Right lobe of liver (tissue), 6 donors: ENCODE data around the gene NHLRC4. TPM values are rescaled to one million over a fixed set of nuclear protein-coding genes. Genes with fewer than 3 reads are reported as not detected.

Experiments
- ATAC-seq, 4 donors: fragments of 200-7000 bp; cut with Tn5 transposase; one replicate each; pipeline ENCODE4 v1.9.1; 2020; ENCODE audit warnings: mild to moderate bottlenecking in 4 of 4, moderate library complexity in 4 of 4
- DNase-seq, 3 donors: peaks; one replicate each; pipeline ENCODE4 v3.0.0-alpha.2; 2020
- H3K27ac ChIP-seq, 3 donors: fragments of 200-600 bp; one replicate each; pipeline ENCODE4 v1.8.0; 2022
- H3K27me3 ChIP-seq, 2 donors: fragments of 200-600 bp; one replicate each; pipeline ENCODE4 v1.8.0; 2022
- H3K36me3 ChIP-seq, 4 donors: fragments of 200-600 bp; sonication (generic) in 1 of 4; one replicate each; pipeline versions ENCODE4 v1.5.1 to v1.8.0; 2017 to 2022; ENCODE audit warnings: control low read depth in 1 of 4
- H3K4me1 ChIP-seq, 4 donors: fragments of 200-600 bp; sonication (generic) in 1 of 4; one replicate each; pipeline versions ENCODE4 v1.5.1 to v1.8.0; 2017 to 2022; ENCODE audit warnings: control low read depth in 1 of 4
- H3K4me3 ChIP-seq, 3 donors: fragments of 200-600 bp; one replicate each; pipeline ENCODE4 v1.8.0; 2022
- H3K9me3 ChIP-seq, 4 donors: fragments of 200-600 bp; sonication (generic) in 1 of 4; one replicate each; pipeline versions ENCODE4 v1.5.1 to v1.8.0; 2017 to 2022; ENCODE audit warnings: control low read depth in 1 of 4
- POLR2A ChIP-seq: fragments of 450-650 bp; IDR thresholded peaks from one replicate; pipeline ENCODE4 v1.6.1; 2017; ENCODE audit warnings: antibody characterized with exemption, mild to moderate bottlenecking
- WGBS: methylation state at CpG from one replicate; pipeline ENCODE4 v1.1.6; 2018; ENCODE audit warnings: low coverage, low lambda C conversion rate; ENCODE audit not compliant: insufficient coverage; ENCODE audit errors: missing lambda C conversion rate; 5-methylcytosine and 5-hydroxymethylcytosine counted together
- intact Hi-C, 2 donors: fragments of 100-400 bp; cut with DNase I; formaldehyde crosslinking; loops; one replicate each; pipeline versions ENCODE4 v1.11.2 to v1.14.1; 2022
- total RNA-seq, 6 experiments: library from RNA; depleted of rRNA in 2 of 6; stranded (reverse); fragments of >200 nt in 2 of 6; fragmentation: NEBNext Ultra II Directional in 3 of 6; extraction: Animal tissue kit (Norgen Biotek cat#: 25700) in 3 of 6; gene quantifications; one replicate each; pipeline versions ENCODE4 v1.1.0 to v1.2.4, GENCODE V29; 2016 to 2023
- TF ChIP-seq, protein P1 (sequence below), 4 donors: fragments of 200-600 bp in 3 of 4; fragments of 450-650 bp in 1 of 4; IDR thresholded peaks; one replicate each; pipeline versions ENCODE4 v1.5.1 to v1.8.0; 2016 to 2022; ENCODE audit warnings: antibody characterized with exemption in 4 of 4, mild to moderate bottlenecking in 2 of 4
- donor health status: DM: no; HTN: yes; CAD: no.
- donor health status: DM: no; HTN: no; CAD: no.
- donor health status: DM: no; HTN: no; CAD: no.
- donor health status: DM: no; HTN: yes; CAD: no.
- donor health status: DM: no; HTN: yes; CAD: no.

Gene NHLRC4
- total RNA-seq, 6 experiments from 2014 or later = 0.12 to 0.33 (median 0.28) TPM; not detected in 1

DNA sequence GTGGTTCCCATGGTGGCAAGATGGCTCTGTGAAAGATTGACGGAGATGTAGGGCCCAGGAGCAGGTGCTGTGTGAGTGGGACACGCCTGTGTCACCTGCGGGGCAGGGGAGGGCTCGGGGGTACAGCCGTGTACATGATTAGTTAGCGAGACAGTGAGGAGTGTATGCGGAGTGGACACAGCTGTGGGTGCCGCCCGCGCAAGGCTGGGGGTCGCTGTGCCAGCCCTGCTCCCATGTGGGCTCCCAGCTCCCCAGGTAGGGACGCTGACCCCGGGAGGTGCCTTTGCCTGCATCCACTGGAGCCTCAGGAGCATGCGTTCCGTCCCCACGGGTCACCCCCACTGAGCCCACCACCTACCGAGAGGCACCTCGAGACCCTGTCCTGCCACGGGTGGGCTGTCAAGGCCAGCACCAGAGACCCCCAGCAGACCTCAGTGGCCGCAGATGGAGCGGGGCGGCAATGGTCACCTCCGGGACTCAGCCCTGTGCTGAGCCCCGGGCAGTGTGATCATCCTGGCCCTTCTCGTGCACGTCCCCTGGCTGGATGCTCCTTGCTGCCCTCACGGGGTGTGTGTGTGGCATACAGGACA lies 31.9 kb upstream of the NHLRC4 start:
- Histone ChIP-seq H3K9me3 (no peaks in the 10 kb centered on the region), H3K4me1 (peaks cover 0 to 32% (median 11%) of the 10 kb centered on the region in 4 donors), H3K27me3 (no peaks in the 10 kb centered on the region), H3K36me3 (no peaks in the 10 kb centered on the region), H3K4me3 (peak overlapping the region in 1 of 3 donors; percentile 57), H3K27ac (no peak overlapping the region)
- TF ChIP-seq, protein P1, sequence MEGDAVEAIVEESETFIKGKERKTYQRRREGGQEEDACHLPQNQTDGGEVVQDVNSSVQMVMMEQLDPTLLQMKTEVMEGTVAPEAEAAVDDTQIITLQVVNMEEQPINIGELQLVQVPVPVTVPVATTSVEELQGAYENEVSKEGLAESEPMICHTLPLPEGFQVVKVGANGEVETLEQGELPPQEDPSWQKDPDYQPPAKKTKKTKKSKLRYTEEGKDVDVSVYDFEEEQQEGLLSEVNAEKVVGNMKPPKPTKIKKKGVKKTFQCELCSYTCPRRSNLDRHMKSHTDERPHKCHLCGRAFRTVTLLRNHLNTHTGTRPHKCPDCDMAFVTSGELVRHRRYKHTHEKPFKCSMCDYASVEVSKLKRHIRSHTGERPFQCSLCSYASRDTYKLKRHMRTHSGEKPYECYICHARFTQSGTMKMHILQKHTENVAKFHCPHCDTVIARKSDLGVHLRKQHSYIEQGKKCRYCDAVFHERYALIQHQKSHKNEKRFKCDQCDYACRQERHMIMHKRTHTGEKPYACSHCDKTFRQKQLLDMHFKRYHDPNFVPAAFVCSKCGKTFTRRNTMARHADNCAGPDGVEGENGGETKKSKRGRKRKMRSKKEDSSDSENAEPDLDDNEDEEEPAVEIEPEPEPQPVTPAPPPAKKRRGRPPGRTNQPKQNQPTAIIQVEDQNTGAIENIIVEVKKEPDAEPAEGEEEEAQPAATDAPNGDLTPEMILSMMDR (IDR thresholded peaks at IDR 0.05) = peak in 1 of 4 donors; percentile 17
- no peak for TF ChIP-seq POLR2A
- intact Hi-C loops = no loop called here
- DNase-seq (no peak), ATAC-seq (peak; percentile 42 to 59 (median 54))
- WGBS = 50% methylated on average over 1 of the region's 27 CpGs

DNA sequence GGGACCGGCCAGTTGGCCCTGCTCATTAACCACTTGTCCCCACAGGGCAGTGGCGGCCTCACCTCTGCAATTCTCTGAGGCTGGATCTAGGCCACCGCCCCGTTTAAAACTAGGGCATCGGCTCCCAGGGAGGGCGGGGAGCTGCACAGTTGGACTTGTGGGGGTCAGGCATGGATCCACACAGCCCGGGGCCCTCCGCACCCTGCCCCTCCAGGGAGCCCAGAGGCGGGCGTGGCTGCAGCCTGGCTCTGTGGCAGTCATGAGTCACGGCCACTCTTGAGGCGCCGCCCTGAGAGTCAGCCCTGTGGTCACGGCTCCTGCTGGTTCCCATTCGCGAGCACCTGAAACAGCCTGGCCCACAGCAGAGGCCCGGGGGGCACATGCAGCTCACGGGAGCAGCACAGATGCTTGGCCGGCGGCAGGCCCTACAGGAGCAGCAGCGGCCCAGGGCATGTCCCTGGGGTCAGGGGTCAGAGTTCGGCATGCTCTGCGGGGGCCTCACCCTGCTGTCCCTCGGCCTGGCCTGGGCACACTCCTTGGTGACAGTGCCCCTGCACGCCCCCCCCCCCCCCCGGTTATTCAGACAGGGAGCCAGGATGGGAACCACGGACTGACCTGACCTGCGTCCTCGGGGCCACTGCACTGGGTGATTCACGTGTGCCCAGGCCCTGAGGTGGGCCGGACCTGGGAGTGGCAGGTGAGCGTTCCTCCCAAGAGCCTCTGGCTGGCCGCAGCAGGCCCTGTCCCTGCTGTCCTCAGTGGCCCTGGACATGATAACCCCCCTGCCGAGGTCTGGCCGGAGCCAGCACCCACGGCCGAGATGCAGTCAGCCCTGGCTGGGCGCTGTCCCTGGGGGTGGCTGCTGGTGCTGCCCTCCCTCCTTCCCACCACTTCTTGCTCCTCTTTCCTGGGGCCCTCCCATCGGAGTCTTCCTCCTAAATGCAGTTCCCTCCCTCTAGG lies 31.1 kb upstream of the NHLRC4 start:
- WGBS = 52% methylated on average over 7 of the region's 39 CpGs
- peak; percentile 15 to 60 (median 18) for ATAC-seq
- H3K9me3 ChIP-seq = no peaks in the 10 kb centered on the region
- H3K36me3 ChIP-seq = no peaks in the 10 kb centered on the region
- no peak overlapping the region for H3K4me3 ChIP-seq
- peaks cover 0 to 29% (median 11%) of the 10 kb centered on the region in 4 donors for H3K4me1 ChIP-seq
- H3K27ac ChIP-seq = no peak overlapping the region
- H3K27me3 ChIP-seq = no peaks in the 10 kb centered on the region
- intact Hi-C loops = no loop called here
- DNase-seq = peak in 2 of 3 donors; percentile 64 to 87
- no peak for TF ChIP-seq POLR2A
- TF ChIP-seq, protein P1 (IDR thresholded peaks at IDR 0.05) = no peak

DNA sequence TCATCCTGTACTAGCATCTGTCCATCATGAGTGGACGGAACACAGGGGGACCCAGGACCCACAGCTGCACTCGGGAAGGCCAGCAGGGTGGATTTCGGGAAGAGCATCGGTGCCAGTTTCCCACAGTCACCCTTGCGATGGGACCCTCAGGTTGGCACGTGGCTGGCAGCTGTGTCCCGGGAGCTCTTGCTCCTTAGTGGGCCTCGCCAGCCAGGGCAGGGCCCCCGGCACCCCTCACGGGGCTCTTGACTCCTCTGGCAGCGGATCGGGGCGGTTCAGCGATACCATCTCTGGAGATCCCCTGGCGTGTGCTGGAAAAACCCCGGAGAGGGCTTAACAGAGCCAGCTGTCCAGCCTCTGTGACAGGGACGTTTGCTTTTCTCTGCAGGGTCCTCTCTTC lies 30.1 kb upstream of the NHLRC4 start:
- H3K4me1 ChIP-seq = peaks cover 0 to 29% (median 11%) of the 10 kb centered on the region in 4 donors
- ATAC-seq (no peak), DNase-seq (no peak)
- intact Hi-C loops = no loop called here
- H3K27ac ChIP-seq = no peak overlapping the region
- WGBS = no CpG with 5 or more reads among the region's 17 CpGs
- TF ChIP-seq, protein P1 (IDR thresholded peaks at IDR 0.05) = no peak
- TF ChIP-seq POLR2A = no peak
- H3K27me3 ChIP-seq = no peaks in the 10 kb centered on the region
- no peak overlapping the region for H3K4me3 ChIP-seq
- no peaks in the 10 kb centered on the region for H3K36me3 ChIP-seq
- H3K9me3 ChIP-seq = no peaks in the 10 kb centered on the region

DNA sequence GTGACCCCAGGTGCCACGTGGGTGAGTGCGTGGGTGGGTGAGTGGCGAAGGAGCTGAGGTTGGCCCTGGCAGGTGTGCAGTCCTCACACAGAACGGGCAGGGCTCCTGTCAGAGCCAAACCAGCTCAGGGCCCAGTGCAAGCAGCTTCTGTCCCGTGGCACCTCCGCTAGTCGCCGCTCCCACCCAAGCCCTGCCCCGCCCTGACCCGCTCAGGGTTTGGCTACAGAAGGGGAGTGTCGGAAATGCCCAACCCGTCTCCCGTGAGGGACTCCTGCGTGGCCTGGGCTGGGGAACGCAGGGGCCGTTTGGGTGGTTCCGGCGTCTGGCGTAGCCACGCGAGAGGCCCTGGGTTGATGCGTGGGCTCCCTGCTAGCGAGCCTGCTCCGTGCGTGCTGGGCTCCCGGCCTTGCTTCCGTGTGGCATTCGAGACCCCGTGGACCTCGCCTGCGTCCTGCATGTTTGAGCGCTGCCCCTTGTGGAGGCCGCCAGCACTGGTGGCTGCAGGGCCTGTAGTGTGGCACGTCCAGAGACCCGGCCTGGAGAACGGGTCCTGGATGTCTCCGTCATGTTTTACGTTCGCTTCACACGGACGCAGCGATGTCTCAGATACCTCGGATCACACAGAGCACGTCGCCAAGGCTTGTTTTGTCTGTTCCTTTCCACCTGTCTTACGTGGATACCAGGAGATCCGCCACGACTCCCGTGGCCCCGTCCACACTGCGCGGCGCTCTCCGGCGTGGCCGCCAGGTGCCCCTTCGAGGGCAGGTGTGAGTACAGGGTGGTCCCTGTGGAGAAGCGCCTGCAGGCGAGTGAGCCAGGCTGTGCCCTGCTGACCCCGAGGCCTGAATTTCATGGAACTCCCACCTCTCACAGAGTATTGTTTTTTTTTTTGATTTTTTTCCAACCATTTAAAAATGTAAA lies 29.1 kb upstream of the NHLRC4 start:
- Histone ChIP-seq H3K27ac (no peak overlapping the region), H3K36me3 (no peaks in the 10 kb centered on the region)
- ATAC-seq = no peak

More for the DNA sequence above, 29.1 kb upstream of the NHLRC4 start:
- TF ChIP-seq, protein P1 (IDR thresholded peaks at IDR 0.05) = no peak
- no peak for TF ChIP-seq POLR2A
- H3K27me3 ChIP-seq = no peaks in the 10 kb centered on the region
- WGBS = 92% methylated on average over 20 of the region's 60 CpGs
- no peak overlapping the region for H3K4me3 ChIP-seq
- peaks cover 0 to 32% (median 11%) of the 10 kb centered on the region in 4 donors for H3K4me1 ChIP-seq
- H3K9me3 ChIP-seq = no peaks in the 10 kb centered on the region
- no peak for DNase-seq
- intact Hi-C loops = no loop called here
